ENCODE results near the gene GRIP1.

DNA sequence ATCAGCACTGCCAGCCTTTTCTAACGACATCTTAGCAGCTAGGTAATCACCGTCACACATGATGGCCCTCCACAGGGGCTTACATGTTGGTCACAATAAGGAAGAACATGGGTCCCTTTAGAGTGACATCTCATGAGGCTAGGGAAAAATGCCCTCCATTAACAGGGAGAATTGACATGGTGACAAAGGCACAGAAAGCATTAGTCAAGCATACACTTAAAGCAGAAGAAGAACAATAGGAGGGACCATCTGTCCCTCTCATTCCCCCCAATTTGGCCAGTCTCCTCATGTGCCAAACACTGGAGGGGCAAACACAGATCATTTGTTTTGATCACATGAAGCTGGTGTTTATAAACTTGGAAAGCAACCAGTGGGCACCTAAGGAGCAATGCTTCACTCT, 78.0 kb downstream of the GRIP1 start:
- TF ChIP-seq, protein P1, sequence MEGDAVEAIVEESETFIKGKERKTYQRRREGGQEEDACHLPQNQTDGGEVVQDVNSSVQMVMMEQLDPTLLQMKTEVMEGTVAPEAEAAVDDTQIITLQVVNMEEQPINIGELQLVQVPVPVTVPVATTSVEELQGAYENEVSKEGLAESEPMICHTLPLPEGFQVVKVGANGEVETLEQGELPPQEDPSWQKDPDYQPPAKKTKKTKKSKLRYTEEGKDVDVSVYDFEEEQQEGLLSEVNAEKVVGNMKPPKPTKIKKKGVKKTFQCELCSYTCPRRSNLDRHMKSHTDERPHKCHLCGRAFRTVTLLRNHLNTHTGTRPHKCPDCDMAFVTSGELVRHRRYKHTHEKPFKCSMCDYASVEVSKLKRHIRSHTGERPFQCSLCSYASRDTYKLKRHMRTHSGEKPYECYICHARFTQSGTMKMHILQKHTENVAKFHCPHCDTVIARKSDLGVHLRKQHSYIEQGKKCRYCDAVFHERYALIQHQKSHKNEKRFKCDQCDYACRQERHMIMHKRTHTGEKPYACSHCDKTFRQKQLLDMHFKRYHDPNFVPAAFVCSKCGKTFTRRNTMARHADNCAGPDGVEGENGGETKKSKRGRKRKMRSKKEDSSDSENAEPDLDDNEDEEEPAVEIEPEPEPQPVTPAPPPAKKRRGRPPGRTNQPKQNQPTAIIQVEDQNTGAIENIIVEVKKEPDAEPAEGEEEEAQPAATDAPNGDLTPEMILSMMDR (IDR thresholded peaks at IDR 0.05; ENCODE audit: extremely low read depth in 1 of 2, insufficient read depth in 1 of 2, low read depth in 1 of 2, low read length in 2 of 2): no peak
- TF ChIP-seq POLR2AphosphoS5 (IDR thresholded peaks at IDR 0.05; ENCODE audit: insufficient read depth, low read depth, low read length) (no peak), MYC (IDR thresholded peaks at IDR 0.05; ENCODE audit: low read depth, low read length) (no peak), POLR2A (IDR thresholded peaks at IDR 0.05; ENCODE audit: low read depth, low read length) (no peak), JUN (IDR thresholded peaks at IDR 0.05; ENCODE audit: borderline replicate concordance, insufficient read depth, insufficient read length, low read depth) (no peak), MAX (IDR thresholded peaks at IDR 0.05; ENCODE audit: insufficient read depth, insufficient read length) (no peak), EZH2 (IDR thresholded peaks at IDR 0.05; ENCODE audit: borderline replicate concordance, low read depth, low read length, severe bottlenecking) (no peak), FOS (IDR thresholded peaks at IDR 0.05; ENCODE audit: borderline replicate concordance, insufficient read depth, low read length) (no peak), GATA2 (IDR thresholded peaks at IDR 0.05; ENCODE audit: insufficient read depth, insufficient read length, low read depth, low read length) (no peak)

Measured in endothelial cell of umbilical vein (primary cell).